ENCODE measurements around the gene CCDC149. TPM values are rescaled to one million over a fixed set of nuclear protein-coding genes. Genes with fewer than 3 reads are reported as not detected.
"Not testable (repeated sequence)": the region's sequence is repeated elsewhere in the genome, so short reads cannot be mapped to it uniquely, and the experiment has no call there.

Gene CCDC149
- total RNA-seq, 3 donors from 2014 or later (not counting 1 experiment from before 2014, with no cell fraction given): 0.14 to 0.86 (median 0.43) TPM

- no peak overlapping the region for H3K27ac ChIP-seq (ENCODE audit: low read length)
- intact Hi-C loops (cut with micrococcal nuclease): no loop called here
- ATAC-seq (no peak), DNase-seq (no peak)
- no peak overlapping the region for H3K4me3 ChIP-seq (ENCODE audit: low read length)
- peaks cover 3% of the 10 kb centered on the region for H3K27me3 ChIP-seq (ENCODE audit: control insufficient read depth, insufficient read depth, low read length)
- Mint-ChIP-seq H3K4me3 (peak overlapping the region; percentile 76), H3K4me1 (peaks cover 0 to 5% of the 10 kb centered on the region in 2 donors), H3K9me3 (peaks cover 0 to 4% of the 10 kb centered on the region in 2 donors), H3K27me3 (ENCODE audit: low read depth in 2 of 2) (peaks cover 33 to 42% of the 10 kb centered on the region in 2 donors), H3K36me3 (peaks cover 9% of the 10 kb centered on the region), H3K27ac (no peak overlapping the region)
- no peaks in the 10 kb centered on the region for H3K9me3 ChIP-seq (ENCODE audit: control insufficient read depth, insufficient read depth, low read length)
- H3K4me1 ChIP-seq (ENCODE audit: control insufficient read depth, insufficient read depth, low read length): no peaks in the 10 kb centered on the region
- TF ChIP-seq, protein P1, sequence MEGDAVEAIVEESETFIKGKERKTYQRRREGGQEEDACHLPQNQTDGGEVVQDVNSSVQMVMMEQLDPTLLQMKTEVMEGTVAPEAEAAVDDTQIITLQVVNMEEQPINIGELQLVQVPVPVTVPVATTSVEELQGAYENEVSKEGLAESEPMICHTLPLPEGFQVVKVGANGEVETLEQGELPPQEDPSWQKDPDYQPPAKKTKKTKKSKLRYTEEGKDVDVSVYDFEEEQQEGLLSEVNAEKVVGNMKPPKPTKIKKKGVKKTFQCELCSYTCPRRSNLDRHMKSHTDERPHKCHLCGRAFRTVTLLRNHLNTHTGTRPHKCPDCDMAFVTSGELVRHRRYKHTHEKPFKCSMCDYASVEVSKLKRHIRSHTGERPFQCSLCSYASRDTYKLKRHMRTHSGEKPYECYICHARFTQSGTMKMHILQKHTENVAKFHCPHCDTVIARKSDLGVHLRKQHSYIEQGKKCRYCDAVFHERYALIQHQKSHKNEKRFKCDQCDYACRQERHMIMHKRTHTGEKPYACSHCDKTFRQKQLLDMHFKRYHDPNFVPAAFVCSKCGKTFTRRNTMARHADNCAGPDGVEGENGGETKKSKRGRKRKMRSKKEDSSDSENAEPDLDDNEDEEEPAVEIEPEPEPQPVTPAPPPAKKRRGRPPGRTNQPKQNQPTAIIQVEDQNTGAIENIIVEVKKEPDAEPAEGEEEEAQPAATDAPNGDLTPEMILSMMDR (IDR thresholded peaks at IDR 0.05): no peak
- no peaks in the 10 kb centered on the region for H3K36me3 ChIP-seq (ENCODE audit: control insufficient read depth, insufficient read depth, low read length)
- WGBS (ENCODE audit: insufficient coverage): 13% methylated on average over 22 of the region's 25 CpGs
Observed at GRCh38 chr4:24913119-24913485, 260 bp upstream of the CCDC149 start.

DNA sequence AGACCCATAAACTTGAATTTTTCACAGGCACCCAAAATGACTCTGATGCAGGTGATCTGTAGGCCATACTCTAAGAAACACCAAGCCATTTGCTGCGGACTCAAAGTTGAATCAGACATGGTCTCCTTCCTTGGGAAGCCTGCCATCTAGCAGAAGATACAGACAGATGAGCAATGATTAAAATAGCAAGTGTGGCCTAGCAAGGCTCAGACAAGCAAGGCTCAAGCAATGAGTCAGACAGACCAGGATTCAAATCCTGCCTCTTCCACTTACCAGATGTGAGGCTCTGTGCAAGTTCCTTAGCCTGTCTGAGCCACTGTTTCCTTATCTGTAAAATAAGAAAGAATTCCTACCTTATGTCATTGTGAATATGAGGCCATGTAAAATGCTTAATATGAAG lies 2.3 kb downstream of the CCDC149 start:
- peaks cover 22 to 36% of the 10 kb centered on the region in 2 donors for H3K27me3 Mint-ChIP-seq (ENCODE audit: low read depth in 2 of 2)
- 96% methylated on average over 1 of the region's 1 CpG for WGBS (ENCODE audit: insufficient coverage)
- H3K36me3 Mint-ChIP-seq: peaks cover 9% of the 10 kb centered on the region
- TF ChIP-seq, protein P1 (IDR thresholded peaks at IDR 0.05): no peak
- peaks cover 0 to 5% of the 10 kb centered on the region in 2 donors for H3K4me1 Mint-ChIP-seq
- no peaks in the 10 kb centered on the region for H3K36me3 ChIP-seq (ENCODE audit: control insufficient read depth, insufficient read depth, low read length)
- H3K4me3 ChIP-seq (ENCODE audit: low read length): no peak overlapping the region
- DNase-seq: no peak
- H3K27ac Mint-ChIP-seq: no peak overlapping the region
- no peak for ATAC-seq
- H3K4me3 Mint-ChIP-seq: no peak overlapping the region
- intact Hi-C loops (cut with micrococcal nuclease): no loop called here
- peaks cover 3% of the 10 kb centered on the region for H3K27me3 ChIP-seq (ENCODE audit: control insufficient read depth, insufficient read depth, low read length)
- H3K4me1 ChIP-seq (ENCODE audit: control insufficient read depth, insufficient read depth, low read length): no peaks in the 10 kb centered on the region
- peaks cover 2 to 4% of the 10 kb centered on the region in 2 donors for H3K9me3 Mint-ChIP-seq
- no peak overlapping the region for H3K27ac ChIP-seq (ENCODE audit: low read length)
- H3K9me3 ChIP-seq (ENCODE audit: control insufficient read depth, insufficient read depth, low read length): no peaks in the 10 kb centered on the region

DNA sequence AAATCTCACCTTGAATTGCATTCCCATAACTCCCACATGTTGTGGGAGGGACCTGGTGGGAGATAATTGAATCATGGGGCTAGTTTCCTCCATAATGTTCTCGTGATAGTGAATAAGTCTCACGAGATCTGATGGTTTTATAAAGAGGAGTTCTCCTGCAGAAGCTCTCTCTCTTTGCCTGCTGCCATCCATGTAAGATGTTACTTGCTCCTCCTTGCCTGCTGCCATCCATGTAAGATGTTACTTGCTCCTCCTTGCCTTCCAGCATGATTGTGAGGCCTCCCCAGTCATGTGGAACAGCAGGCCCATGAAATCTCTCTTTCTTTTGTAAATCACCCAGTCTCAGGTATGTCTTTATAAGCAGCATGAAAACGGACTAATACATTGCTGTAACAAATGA lies 3.2 kb downstream of the CCDC149 start:
- H3K27me3 ChIP-seq (ENCODE audit: control insufficient read depth, insufficient read depth, low read length); H3K4me3 ChIP-seq (ENCODE audit: low read length); H3K27ac ChIP-seq (ENCODE audit: low read length); H3K36me3 ChIP-seq (ENCODE audit: control insufficient read depth, insufficient read depth, low read length); H3K4me1 Mint-ChIP-seq; DNase-seq; H3K9me3 ChIP-seq (ENCODE audit: control insufficient read depth, insufficient read depth, low read length); H3K4me1 ChIP-seq (ENCODE audit: control insufficient read depth, insufficient read depth, low read length); ATAC-seq; H3K4me3 Mint-ChIP-seq; H3K27ac Mint-ChIP-seq; H3K9me3 Mint-ChIP-seq; H3K36me3 Mint-ChIP-seq; intact Hi-C loops (cut with micrococcal nuclease): not testable (repeated sequence)
- H3K27me3 Mint-ChIP-seq (ENCODE audit: low read depth in 2 of 2): peaks cover 22 to 36% of the 10 kb centered on the region in 2 donors
- 86% methylated on average over 3 of the region's 3 CpGs for WGBS (ENCODE audit: insufficient coverage)

- no peak for DNase-seq
- ATAC-seq: no peak
- intact Hi-C loops (cut with micrococcal nuclease): no loop called here
- Mint-ChIP-seq H3K27me3 (ENCODE audit: low read depth in 2 of 2) (no peaks in the 10 kb centered on the region), H3K36me3 (no peaks in the 10 kb centered on the region), H3K27ac (no peak overlapping the region), H3K4me3 (no peak overlapping the region), H3K9me3 (no peaks in the 10 kb centered on the region), H3K4me1 (no peaks in the 10 kb centered on the region)
- TF ChIP-seq, protein P1 (IDR thresholded peaks at IDR 0.05): no peak
- no peaks in the 10 kb centered on the region for H3K4me1 ChIP-seq (ENCODE audit: control insufficient read depth, insufficient read depth, low read length)
- H3K36me3 ChIP-seq (ENCODE audit: control insufficient read depth, insufficient read depth, low read length): no peaks in the 10 kb centered on the region
- H3K4me3 ChIP-seq (ENCODE audit: low read length): no peak overlapping the region
- WGBS (ENCODE audit: insufficient coverage): 88% methylated on average over 6 of the region's 6 CpGs
- H3K27me3 ChIP-seq (ENCODE audit: control insufficient read depth, insufficient read depth, low read length): no peaks in the 10 kb centered on the region
- no peaks in the 10 kb centered on the region for H3K9me3 ChIP-seq (ENCODE audit: control insufficient read depth, insufficient read depth, low read length)
- H3K27ac ChIP-seq (ENCODE audit: low read length): no peak overlapping the region
Observed at GRCh38 chr4:24897639-24898038, 15.2 kb downstream of the CCDC149 start.
